Peyer's patch (tissue), 4 donors: ENCODE measurements around the gene GALNT17.

ENCODE experiments used
- CTCF ChIP-seq, 6 experiments: fragments of 450-650 bp in 4 of 6; fragments of 200-600 bp in 2 of 6; sonication (generic) in 1 of 6; IDR thresholded peaks; one replicate each; pipeline ENCODE4 v1.5.1; 2017 to 2019; ENCODE audit warnings: antibody characterized with exemption in 6 of 6, mild to moderate bottlenecking in 3 of 6, moderate library complexity in 1 of 6
- POLR2A ChIP-seq, 2 donors: fragments of 450-650 bp; IDR thresholded peaks; one replicate each; pipeline ENCODE4 v1.5.1; 2017; ENCODE audit warnings: antibody characterized with exemption in 2 of 2, mild to moderate bottlenecking in 2 of 2, moderate library complexity in 2 of 2

GRCh38 chr7:71135116-71135515, 3.2 kb downstream of the GALNT17 start:
- no peak for TF ChIP-seq CTCF (IDR thresholded peaks at IDR 0.05)
- TF ChIP-seq POLR2A (IDR thresholded peaks at IDR 0.05), result no peak
